SK-N-MC (cell line): ENCODE data around the gene AGAP1.

Experiments
- EZH2 ChIP-seq: fragments of 200-600 bp; sonication (generic); IDR thresholded peaks from one replicate; pipeline ENCODE4 v1.6.1; 2017; ENCODE audit warnings: antibody characterized with exemption
- POLR2AphosphoS5 ChIP-seq: IDR thresholded peaks from 2 replicates; pipeline ENCODE4 v1.6.1; 2012; ENCODE audit warnings: mild to moderate bottlenecking, low read depth, low read length, borderline replicate concordance

DNA sequence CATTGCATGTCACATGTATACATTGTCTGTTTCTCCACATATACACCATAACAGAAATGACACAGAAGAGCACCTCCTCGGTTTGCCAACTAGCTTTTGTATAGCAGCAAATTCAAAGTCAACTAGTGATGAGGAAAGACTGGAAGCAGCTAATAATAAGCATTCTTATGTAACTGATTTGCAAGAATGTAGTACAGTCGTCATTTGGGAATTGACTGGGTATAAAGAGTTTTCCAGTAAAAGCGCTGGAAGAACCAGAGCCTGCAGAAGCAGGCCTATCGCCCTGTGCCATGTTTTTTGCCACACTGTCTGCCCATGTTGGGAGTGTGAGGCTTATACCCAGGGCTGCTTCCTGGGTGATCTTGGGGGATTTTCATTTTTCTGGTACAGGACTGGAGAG lies 363.8 kb downstream of the AGAP1 start:
- TF ChIP-seq POLR2AphosphoS5 (no peak), EZH2 (no peak)
